ENCODE data around the gene ANO8.

DNA sequence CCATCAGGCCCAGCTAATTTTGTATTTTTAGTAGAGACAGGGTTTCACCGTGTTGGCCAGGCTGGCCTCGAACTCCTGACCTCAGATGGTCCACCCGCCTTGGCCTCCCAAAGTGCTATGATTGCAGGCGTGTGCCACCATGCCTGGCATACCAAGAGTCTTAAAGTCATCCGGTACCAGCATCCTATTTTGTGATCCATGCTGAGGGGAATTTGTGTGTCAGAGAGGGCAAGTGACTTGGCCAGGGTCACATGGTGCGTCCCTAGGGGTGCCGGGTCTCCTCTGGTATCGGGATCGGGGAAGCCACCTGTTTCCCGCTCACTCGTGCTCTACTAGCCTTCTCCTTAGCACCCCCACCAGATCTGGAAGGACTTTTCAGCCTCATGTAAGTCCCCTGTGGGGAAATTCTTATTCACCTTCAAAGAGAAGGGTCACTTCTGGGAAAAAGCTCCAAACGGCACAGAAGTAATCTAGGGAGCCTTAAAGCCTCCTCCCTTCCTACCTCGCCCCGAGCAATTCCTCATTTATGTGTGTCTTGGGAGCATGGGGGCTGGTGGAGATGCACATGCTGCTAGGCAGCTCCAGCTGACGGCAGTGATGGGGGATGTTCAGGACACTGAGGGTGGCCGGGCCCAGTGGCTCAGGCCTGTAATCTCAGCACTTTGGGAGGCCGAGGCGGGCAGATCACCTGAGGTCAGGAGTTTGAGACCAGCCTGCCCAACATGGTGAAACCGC is 59.0 kb downstream of the ANO8 start:
- TF ChIP-seq, protein P1, sequence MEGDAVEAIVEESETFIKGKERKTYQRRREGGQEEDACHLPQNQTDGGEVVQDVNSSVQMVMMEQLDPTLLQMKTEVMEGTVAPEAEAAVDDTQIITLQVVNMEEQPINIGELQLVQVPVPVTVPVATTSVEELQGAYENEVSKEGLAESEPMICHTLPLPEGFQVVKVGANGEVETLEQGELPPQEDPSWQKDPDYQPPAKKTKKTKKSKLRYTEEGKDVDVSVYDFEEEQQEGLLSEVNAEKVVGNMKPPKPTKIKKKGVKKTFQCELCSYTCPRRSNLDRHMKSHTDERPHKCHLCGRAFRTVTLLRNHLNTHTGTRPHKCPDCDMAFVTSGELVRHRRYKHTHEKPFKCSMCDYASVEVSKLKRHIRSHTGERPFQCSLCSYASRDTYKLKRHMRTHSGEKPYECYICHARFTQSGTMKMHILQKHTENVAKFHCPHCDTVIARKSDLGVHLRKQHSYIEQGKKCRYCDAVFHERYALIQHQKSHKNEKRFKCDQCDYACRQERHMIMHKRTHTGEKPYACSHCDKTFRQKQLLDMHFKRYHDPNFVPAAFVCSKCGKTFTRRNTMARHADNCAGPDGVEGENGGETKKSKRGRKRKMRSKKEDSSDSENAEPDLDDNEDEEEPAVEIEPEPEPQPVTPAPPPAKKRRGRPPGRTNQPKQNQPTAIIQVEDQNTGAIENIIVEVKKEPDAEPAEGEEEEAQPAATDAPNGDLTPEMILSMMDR (IDR thresholded peaks at IDR 0.05): no peak
- no peak for TF ChIP-seq POLR2A (IDR thresholded peaks at IDR 0.05)
